Measurements from ENCODE around the gene ANGPT4.

DNA sequence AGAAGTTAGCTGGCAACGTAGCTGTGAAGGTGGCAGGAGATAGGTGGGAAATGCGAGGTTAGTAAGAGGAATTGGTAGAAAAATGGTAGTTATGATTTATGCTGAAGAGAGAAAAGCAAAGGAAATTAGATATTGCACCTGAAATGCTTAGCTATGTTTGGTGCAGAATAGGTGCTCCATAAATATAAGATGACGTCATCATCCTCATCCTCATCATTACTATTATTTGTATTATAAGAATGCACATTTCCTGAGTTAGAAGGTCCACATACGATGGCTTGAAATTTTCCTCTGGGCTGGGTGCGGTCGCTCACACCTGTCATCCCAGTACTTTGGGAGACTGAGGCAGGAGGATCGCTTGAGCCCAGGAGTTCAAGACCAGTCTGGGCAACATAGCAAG, 39.5 kb upstream of the ANGPT4 start:
- TF ChIP-seq POLR2A (IDR thresholded peaks at IDR 0.05), result no peak
- TF ChIP-seq, protein P1, sequence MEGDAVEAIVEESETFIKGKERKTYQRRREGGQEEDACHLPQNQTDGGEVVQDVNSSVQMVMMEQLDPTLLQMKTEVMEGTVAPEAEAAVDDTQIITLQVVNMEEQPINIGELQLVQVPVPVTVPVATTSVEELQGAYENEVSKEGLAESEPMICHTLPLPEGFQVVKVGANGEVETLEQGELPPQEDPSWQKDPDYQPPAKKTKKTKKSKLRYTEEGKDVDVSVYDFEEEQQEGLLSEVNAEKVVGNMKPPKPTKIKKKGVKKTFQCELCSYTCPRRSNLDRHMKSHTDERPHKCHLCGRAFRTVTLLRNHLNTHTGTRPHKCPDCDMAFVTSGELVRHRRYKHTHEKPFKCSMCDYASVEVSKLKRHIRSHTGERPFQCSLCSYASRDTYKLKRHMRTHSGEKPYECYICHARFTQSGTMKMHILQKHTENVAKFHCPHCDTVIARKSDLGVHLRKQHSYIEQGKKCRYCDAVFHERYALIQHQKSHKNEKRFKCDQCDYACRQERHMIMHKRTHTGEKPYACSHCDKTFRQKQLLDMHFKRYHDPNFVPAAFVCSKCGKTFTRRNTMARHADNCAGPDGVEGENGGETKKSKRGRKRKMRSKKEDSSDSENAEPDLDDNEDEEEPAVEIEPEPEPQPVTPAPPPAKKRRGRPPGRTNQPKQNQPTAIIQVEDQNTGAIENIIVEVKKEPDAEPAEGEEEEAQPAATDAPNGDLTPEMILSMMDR (IDR thresholded peaks at IDR 0.05), result no peak

Measured in body of pancreas (tissue), 4 donors.